Activated naive CD8-positive, alpha-beta T cell treated with anti-CD3 and anti-CD28 coated beads for 36 hours (primary cell): ENCODE data around the gene TMC7. TPM values are rescaled to one million over a fixed set of nuclear protein-coding genes. Genes with fewer than 3 reads are reported as not detected.
"Not testable (repeated sequence)": the region's sequence is repeated elsewhere in the genome, so short reads cannot be mapped to it uniquely, and the experiment has no call there.

Experiments
- DNase-seq: peaks from one replicate; pipeline ENCODE4 v3.0.0; 2021
- H3K27ac Mint-ChIP-seq: one replicate; pipeline ENCODE4 v1.8.0; 2022; ENCODE audit warnings: mild to moderate bottlenecking, moderate library complexity, mixed read lengths
- H3K27me3 Mint-ChIP-seq: one replicate; pipeline ENCODE4 v1.8.0; 2022; ENCODE audit warnings: mild to moderate bottlenecking, mixed read lengths
- H3K36me3 Mint-ChIP-seq: one replicate; pipeline ENCODE4 v1.8.0; 2021; ENCODE audit warnings: mild to moderate bottlenecking, mixed read lengths
- H3K4me1 Mint-ChIP-seq: one replicate; pipeline ENCODE4 v1.8.0; 2021; ENCODE audit warnings: mixed read lengths
- H3K4me3 Mint-ChIP-seq: one replicate; pipeline ENCODE4 v1.8.0; 2022; ENCODE audit warnings: mild to moderate bottlenecking, moderate library complexity, mixed read lengths
- H3K9me3 Mint-ChIP-seq: one replicate; pipeline ENCODE4 v1.8.0; 2022; ENCODE audit warnings: mixed read lengths
- total RNA-seq, 2 experiments: library from RNA; stranded (reverse); gene quantifications; one replicate each; pipeline ENCODE4 v1.2.3, GENCODE V29; 2021

The TMC7 gene
- not detected for total RNA-seq

DNA sequence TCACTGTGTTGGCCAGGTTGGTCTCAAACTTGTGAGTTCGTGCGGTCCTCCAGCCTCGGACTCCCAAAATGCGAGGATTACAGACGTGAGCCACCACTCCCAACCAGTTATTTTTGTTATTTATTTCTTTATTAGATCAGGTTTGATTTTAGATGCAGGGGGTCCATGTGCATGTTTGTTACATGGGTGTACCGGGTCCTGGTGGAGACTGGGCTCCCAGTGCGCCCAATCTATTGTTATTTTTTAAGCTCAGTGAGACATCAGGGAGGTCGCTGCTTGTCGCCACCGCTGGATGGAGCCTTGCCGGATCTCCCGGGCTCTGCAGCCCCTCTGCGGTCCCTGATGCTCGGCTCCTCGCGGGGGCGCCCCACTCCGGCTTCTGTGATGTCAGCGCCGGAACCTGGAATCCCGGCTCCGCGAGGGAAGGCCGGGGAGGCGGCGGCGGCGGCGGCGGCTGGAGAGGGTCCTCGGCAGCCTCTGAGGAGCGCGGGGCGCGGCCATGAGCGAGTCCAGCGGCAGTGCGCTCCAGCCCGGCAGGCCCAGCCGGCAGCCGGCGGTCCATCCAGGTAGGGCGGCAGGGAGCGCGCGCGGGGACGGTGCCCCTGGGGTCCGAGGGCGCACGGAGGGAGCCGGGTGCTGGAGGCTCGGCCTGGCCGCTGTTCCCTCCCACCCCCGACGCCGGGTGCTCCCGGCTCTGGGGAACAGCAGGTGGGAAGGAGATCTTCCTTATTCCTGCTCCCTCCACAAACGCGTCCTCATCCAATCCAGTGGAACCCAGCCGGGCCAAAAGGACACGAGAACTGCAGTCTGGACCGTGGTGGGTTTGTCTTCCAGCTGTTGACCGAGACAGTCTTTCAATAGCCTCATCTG is at the start of gene TMC7:
Gene TMC7, plus strand, starts transcription at position 370 of the 870 bp plus-strand sequence. Its CDS starts 130 bp downstream, at position 500.
- H3K4me3 Mint-ChIP-seq: peak within 1 kb of the TSS; percentile 29
- H3K36me3 Mint-ChIP-seq: no peaks in the 10 kb centered on the region
- H3K27me3 Mint-ChIP-seq: peaks cover 47% of the 10 kb centered on the region
- H3K9me3 Mint-ChIP-seq: no peaks in the 10 kb centered on the region
- H3K4me1 Mint-ChIP-seq: no peaks in the 10 kb centered on the region
- peak; percentile 47 for DNase-seq
- H3K27ac Mint-ChIP-seq: no peak within 1 kb of the TSS

- peaks cover under 1% of the 10 kb centered on the region for H3K4me1 Mint-ChIP-seq
- peak overlapping the region; percentile 32 for H3K27ac Mint-ChIP-seq
- no peak for DNase-seq
- H3K4me3 Mint-ChIP-seq: no peak overlapping the region
- H3K9me3 Mint-ChIP-seq: no peaks in the 10 kb centered on the region
- peaks cover 6% of the 10 kb centered on the region for H3K27me3 Mint-ChIP-seq
- no peaks in the 10 kb centered on the region for H3K36me3 Mint-ChIP-seq
Measured at GRCh38 chr16:18936727-18937340, 46.9 kb upstream of the TMC7 start.

DNA sequence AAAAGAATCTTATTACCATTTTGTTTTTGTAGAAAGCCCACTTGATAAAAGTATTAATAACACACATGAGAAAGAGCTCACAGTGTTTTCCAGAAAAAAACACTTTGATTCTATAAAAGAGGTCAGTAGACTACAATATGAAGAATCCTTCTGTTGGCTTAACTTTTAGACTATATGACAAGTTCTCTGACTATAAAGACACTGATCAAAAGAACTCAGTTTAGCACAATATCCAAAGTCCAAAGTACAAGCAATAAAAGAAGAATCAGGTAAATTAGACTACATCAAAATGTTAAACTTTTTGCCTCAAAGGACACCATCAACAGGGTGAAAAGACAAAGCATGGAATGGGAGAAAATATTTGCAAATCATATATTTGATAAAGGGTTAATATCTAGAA is 46.3 kb upstream of the TMC7 start:
- H3K4me3 Mint-ChIP-seq: no peak overlapping the region
- H3K4me1 Mint-ChIP-seq: no peaks in the 10 kb centered on the region
- no peaks in the 10 kb centered on the region for H3K36me3 Mint-ChIP-seq
- no peak for DNase-seq
- H3K27ac Mint-ChIP-seq: no peak overlapping the region
- peaks cover 6% of the 10 kb centered on the region for H3K27me3 Mint-ChIP-seq
- H3K9me3 Mint-ChIP-seq: no peaks in the 10 kb centered on the region

DNA sequence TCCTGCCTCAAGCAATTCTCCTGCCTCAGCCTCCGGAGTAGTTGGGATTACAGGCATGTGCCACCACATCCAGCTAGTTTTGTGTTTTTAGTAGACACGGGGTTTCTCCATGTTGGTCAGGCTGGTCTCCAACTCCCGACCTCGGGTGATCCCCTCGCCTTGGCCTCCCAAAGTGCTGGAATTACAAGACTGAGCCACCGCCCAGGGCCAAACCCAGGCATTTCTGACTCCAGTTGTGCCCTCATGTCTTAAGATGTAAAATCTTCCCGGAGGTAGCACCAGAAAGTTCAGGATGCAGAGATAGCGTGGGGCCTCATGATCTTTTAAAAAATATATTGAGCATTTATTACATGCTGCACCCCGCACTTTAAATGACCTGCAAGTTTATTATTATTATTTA is 44.7 kb upstream of the TMC7 start:
- H3K36me3 Mint-ChIP-seq: no peaks in the 10 kb centered on the region
- no peak overlapping the region for H3K27ac Mint-ChIP-seq
- no peaks in the 10 kb centered on the region for H3K9me3 Mint-ChIP-seq
- no peak overlapping the region for H3K4me3 Mint-ChIP-seq
- H3K27me3 Mint-ChIP-seq: peaks cover 6% of the 10 kb centered on the region
- no peak for DNase-seq
- H3K4me1 Mint-ChIP-seq: no peaks in the 10 kb centered on the region

- no peak overlapping the region for H3K4me3 Mint-ChIP-seq
- no peak for DNase-seq
- no peak overlapping the region for H3K27ac Mint-ChIP-seq
- H3K27me3 Mint-ChIP-seq: peaks cover 5% of the 10 kb centered on the region
- H3K4me1 Mint-ChIP-seq: peaks cover 7% of the 10 kb centered on the region
- H3K36me3 Mint-ChIP-seq: no peaks in the 10 kb centered on the region
- H3K9me3 Mint-ChIP-seq: no peaks in the 10 kb centered on the region
Measured at GRCh38 chr16:18941471-18941870, 42.3 kb upstream of the TMC7 start.

GRCh38 chr16:18942061-18942460 is 41.7 kb upstream of the TMC7 start:
- Mint-ChIP-seq H3K27me3 (no peaks in the 10 kb centered on the region), H3K36me3 (no peaks in the 10 kb centered on the region), H3K4me3 (no peak overlapping the region), H3K27ac (no peak overlapping the region), H3K9me3 (no peaks in the 10 kb centered on the region), H3K4me1 (peaks cover 9% of the 10 kb centered on the region)
- DNase-seq: no peak

GRCh38 chr16:18943414-18943813 is 40.3 kb upstream of the TMC7 start:
- no peak overlapping the region for H3K27ac Mint-ChIP-seq

GRCh38 chr16:18945233-18945632 is 38.5 kb upstream of the TMC7 start:
- Mint-ChIP-seq H3K4me1 (peaks cover 9% of the 10 kb centered on the region), H3K27ac (no peak overlapping the region), H3K4me3 (no peak overlapping the region), H3K36me3 (no peaks in the 10 kb centered on the region), H3K9me3 (no peaks in the 10 kb centered on the region), H3K27me3 (no peaks in the 10 kb centered on the region)
- DNase-seq: no peak

More at GRCh38 chr16:18943414-18943813, 40.3 kb upstream of the TMC7 start:
- no peaks in the 10 kb centered on the region for H3K9me3 Mint-ChIP-seq
- DNase-seq: no peak
- H3K36me3 Mint-ChIP-seq: no peaks in the 10 kb centered on the region
- no peak overlapping the region for H3K4me3 Mint-ChIP-seq
- H3K4me1 Mint-ChIP-seq: peaks cover 9% of the 10 kb centered on the region
- no peaks in the 10 kb centered on the region for H3K27me3 Mint-ChIP-seq

- Mint-ChIP-seq H3K9me3 (no peaks in the 10 kb centered on the region), H3K4me3 (no peak overlapping the region), H3K27me3 (no peaks in the 10 kb centered on the region), H3K4me1 (peaks cover 14% of the 10 kb centered on the region), H3K36me3 (no peaks in the 10 kb centered on the region), H3K27ac (no peak overlapping the region)
- DNase-seq: no peak
Measured at GRCh38 chr16:18948372-18949020, 35.2 kb upstream of the TMC7 start.

GRCh38 chr16:18950469-18951185 is 33.1 kb upstream of the TMC7 start:
- Mint-ChIP-seq H3K36me3 (no peaks in the 10 kb centered on the region), H3K9me3 (no peaks in the 10 kb centered on the region), H3K27me3 (peaks cover 3% of the 10 kb centered on the region), H3K4me3 (no peak overlapping the region), H3K4me1 (peaks cover 14% of the 10 kb centered on the region), H3K27ac (no peak overlapping the region)
- DNase-seq: no peak

GRCh38 chr16:18953547-18953946 is 30.2 kb upstream of the TMC7 start:
- no peak for DNase-seq
- H3K27ac Mint-ChIP-seq: no peak overlapping the region
- peaks cover 3% of the 10 kb centered on the region for H3K27me3 Mint-ChIP-seq
- H3K4me3 Mint-ChIP-seq: no peak overlapping the region
- H3K9me3 Mint-ChIP-seq: no peaks in the 10 kb centered on the region
- peaks cover 6% of the 10 kb centered on the region for H3K4me1 Mint-ChIP-seq
- H3K36me3 Mint-ChIP-seq: no peaks in the 10 kb centered on the region

DNA sequence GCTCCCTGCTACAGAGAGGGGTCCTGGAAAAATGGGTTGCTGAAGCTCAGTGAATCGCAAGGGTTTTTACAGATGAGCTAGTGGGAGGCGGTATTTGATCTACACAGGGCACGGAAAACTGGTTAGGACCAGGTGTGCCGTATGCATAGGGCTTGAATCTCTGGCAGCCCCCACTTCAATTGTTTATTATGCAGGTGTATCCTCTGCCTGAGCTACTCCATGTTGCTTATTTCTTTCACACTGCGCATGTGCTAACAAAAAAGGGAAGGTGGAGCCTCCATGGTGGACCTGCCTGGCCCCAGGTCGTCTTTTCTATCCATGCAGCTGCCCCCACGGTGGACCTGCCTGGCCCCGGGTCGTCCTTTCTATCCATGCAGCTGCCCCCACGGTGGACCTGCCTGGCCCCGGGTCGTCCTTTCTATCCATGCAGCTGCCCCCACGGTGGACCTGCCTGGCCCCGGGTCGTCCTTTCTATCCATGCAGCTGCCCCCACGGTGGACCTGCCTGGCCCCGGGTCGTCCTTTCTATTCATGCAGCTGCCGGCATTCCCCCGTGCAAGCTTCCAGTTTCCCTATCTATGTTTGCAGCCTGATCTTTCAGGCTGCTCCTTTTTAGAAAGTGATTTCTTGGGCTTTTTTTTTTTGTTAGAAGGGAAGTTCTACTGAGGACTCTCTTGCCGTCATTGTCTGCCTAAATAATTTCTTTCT is 27.7 kb upstream of the TMC7 start:
- H3K27me3 Mint-ChIP-seq, DNase-seq: not testable (repeated sequence)

DNA sequence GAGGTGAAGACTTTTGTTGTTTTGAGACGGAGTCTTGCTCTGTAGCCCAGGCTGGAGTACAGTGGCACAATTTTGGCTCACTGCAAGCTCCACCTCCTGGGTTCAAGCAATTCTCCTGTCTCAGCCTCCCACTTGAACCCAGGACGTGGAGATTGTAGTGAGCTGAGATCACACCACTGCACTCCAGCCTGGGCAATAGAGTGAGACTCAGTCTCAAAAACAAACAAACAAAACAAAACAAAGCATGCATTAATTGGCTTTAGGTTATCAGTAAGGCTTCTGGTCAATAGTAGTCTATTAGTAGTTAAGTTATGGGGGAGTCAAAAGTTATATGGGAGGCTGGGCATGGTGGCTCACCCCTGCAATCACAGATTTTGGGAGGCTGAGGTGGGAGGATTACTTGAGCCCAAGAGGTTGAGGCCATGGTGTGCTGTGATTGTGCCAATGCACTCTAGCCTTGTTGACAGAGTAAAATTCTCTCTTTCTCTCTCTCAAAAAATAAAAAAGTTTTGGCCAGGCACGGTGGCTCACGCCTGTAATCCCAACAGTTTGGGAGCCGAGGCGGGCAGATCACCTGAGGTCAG is 27.0 kb upstream of the TMC7 start:
- not testable (repeated sequence) for H3K9me3 Mint-ChIP-seq, H3K4me1 Mint-ChIP-seq, DNase-seq, H3K36me3 Mint-ChIP-seq, H3K27ac Mint-ChIP-seq, H3K4me3 Mint-ChIP-seq, H3K27me3 Mint-ChIP-seq

More for the DNA sequence above, 27.7 kb upstream of the TMC7 start:
- not testable (repeated sequence) for H3K9me3 Mint-ChIP-seq, H3K4me3 Mint-ChIP-seq, H3K36me3 Mint-ChIP-seq, H3K27ac Mint-ChIP-seq, H3K4me1 Mint-ChIP-seq

- Mint-ChIP-seq H3K4me1 (no peaks in the 10 kb centered on the region), H3K27me3 (peaks cover 3% of the 10 kb centered on the region), H3K4me3 (no peak overlapping the region)
Measured at GRCh38 chr16:18958621-18959029, 25.1 kb upstream of the TMC7 start.

More at GRCh38 chr16:18958621-18959029, 25.1 kb upstream of the TMC7 start:
- Mint-ChIP-seq H3K27ac (no peak overlapping the region), H3K36me3 (no peaks in the 10 kb centered on the region), H3K9me3 (no peaks in the 10 kb centered on the region)
- DNase-seq: no peak
